HG03280 (cell line): ENCODE results near the gene LYRM4.

ENCODE experiments used
- ATAC-seq: cut with Tn5 transposase; IDR thresholded peaks from one replicate; pipeline ENCODE4 v1.9.1; 2021; ENCODE audit warnings: mild to moderate bottlenecking, moderate library complexity; ENCODE audit not compliant: unreplicated experiment

The LYRM4 gene

DNA sequence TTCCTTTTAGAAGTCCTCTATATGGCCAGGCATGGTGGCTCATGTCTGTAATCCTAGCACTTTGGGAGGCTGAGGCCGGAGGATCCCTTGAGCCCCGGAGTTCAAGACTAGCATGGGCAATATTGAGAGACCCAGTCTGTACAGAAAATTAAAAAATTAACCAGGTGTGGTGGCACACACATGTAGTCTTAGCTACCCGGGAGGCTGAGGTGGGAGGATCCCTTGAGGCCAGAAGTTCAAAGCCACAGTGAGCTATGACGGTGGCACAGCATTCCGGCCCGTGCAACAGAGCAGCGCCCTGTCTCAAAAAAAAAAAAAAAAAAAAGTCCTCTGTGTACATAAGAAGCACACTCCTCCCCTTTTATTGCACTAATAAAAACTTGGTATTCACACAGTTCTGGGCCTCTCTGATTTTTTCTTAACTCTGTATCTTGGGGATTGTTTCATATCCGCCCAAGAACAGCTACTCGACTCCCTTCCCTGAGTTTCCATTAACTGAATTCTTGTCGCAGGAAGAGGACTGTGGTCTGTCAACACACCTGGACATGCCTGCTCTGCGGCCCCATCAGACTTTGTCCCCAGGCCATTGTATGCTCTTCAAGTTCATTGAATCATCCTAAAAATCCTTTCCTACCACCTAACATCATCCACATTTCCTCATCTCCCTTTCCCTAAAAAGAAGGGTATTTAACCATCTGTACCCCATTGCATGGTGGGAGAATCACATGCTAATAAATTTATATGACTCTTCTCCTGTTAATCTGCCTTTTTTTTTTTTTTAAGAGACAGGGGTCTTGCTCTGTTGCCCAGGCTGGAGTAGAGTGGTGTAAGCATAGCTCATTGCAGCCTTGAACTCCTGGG lies 201.5 kb downstream of the LYRM4 start:
- no peak for ATAC-seq
